GM18861 (cell line): ENCODE data around the gene AGAP1.

Experiments
- ATAC-seq: cut with Tn5 transposase; IDR thresholded peaks from one replicate; pipeline ENCODE4 v1.9.1; 2021; ENCODE audit not compliant: unreplicated experiment

The AGAP1 gene

DNA sequence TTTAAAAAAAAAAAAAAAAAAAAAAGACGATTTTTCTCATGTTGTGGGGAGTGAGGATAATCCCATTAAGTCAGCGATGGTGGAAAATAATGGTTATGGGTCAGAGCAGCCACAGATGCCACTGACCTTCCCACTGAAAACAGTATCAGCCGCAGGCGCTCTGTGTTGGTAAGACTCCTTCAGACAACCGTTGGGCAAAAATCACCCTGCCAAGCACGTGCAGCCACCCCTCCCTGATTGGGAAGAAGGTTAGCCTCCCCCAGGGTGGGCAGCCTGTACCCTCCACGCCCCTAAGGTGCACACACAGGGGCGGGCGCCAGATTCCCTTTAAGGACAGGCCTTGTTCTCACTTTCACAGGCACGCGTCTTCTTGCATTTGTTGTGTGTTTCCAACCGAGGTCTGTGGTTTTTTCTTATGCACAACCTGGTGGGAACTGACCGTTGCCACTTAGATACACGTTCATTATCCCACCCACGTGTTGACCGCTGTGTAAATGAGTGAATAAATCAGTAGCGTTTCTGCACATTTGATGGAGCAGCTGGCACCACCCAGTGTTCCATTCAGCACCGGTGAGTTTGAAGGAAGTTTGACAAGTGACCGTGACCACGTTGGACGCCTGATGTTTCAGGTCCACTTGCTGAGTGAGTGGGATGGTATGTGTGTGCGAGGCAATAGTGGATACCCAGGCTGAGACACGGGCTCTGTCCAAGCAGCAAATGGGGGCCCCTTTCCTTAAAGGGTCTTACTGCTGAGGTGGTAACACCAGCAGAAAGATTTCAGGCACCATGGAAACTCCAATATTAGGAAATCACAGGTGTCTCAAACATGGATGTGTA is 476.6 kb downstream of the AGAP1 start:
- no peak for ATAC-seq

DNA sequence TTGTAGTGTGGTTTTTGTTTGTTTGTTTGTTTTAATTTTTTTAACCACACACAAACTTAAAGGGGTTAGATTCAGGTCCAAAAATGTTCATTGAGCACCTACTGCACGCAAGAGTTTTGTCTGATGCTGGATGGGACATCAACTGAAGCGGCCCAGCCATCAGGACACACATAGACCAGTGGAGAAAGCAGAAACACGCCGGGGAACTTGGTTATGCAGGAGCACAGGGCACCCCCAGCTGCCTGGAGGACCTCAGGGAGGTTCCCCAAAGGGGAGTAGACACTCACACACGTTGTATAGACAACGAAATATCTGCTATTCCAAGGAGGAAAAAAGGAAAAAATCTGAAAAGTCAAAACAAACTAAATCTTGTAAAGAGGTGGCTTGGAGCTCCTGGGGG is 482.7 kb downstream of the AGAP1 start:
- no peak for ATAC-seq

DNA sequence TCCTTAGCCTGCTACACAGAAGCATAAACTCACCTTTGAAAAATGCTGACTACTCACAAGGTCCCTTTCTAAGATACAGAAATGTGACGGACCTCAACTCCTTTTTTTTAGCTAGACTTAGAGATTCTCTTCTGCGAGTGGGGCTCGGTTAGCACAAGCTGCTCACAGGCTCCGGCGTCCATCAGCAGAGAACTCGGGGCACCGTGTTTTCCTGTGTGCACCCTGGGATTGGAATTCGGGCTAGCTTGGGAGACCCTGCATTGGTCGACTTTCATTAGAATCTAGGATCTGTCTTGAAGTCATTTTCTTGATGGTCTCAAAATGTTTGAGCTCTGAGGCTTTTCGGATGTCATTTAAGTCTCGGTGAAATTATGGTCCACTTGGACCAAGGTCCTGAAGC is 483.1 kb downstream of the AGAP1 start:
- no peak for ATAC-seq

DNA sequence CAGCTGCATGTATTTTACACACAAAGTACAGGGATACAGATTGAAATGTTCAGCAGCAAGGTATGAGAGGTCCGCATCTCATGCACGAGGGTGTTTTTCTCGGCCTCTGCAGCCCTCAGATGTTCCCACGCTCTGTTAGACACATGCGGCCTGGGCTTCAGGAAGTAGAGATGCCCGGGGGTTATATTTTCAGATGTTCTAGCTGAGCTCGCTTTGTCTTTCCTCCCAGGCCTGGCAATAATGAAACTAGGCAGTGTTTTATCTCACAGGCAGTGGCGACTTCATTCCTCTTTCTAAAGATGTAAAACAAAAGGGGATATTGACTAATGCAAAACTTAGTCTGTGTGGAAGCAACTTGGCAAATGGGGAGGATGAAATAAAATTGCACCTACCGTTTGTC is 483.6 kb downstream of the AGAP1 start:
- no peak for ATAC-seq

DNA sequence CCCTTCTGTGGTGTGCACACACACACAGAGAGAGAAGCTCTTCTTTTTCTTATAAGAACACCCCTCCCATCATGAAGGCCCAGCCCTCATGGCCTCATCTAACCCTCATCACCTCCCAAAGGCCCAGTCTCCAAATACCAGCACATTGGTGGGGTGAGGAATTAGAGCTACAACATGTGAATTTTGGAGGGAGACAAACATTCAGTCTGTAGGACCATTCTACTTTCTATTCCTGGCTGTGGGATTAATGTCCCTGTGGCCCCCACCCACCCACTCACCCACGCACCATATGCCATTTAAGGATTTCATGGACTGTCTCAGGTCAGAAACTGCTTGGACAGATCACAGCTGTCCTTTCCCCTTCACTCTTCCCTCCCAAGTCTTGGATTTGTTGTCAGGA is 484.2 kb downstream of the AGAP1 start:
- ATAC-seq: no peak

GRCh38 chr2:235979037-235979436 is 485.2 kb downstream of the AGAP1 start:
- ATAC-seq: no peak

DNA sequence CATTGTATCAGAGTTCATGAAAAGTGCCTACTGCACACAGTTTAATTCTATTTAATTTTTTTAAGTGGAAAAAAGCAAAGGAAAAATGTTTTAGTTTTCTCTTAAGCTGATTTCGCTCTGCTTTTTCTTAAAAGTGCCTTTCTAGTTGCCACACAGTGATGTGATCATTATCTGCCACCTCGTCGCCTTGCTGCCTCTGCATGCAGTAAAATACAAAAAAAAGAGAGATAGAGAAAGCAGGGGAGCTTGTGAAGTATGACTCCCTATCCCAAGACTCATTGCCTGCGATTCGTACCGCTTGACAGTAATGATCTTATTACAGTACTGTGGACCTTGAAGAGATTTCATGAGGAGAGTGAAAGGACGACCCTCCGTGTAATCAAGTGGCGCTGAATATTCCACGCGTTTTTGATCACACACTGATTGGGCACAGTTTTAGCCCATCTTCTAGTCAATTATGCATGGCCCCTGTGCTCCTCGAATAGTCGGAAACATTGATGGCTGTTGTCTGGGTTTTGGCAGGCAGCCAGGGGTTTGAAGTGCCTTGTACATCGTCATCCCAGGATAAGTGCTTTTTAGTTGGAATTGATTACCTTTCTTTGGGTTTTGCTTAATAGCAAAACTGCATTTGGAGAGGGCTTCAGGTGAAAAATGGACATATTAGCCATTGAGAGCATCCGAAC is 486.1 kb downstream of the AGAP1 start:
- ATAC-seq: no peak

DNA sequence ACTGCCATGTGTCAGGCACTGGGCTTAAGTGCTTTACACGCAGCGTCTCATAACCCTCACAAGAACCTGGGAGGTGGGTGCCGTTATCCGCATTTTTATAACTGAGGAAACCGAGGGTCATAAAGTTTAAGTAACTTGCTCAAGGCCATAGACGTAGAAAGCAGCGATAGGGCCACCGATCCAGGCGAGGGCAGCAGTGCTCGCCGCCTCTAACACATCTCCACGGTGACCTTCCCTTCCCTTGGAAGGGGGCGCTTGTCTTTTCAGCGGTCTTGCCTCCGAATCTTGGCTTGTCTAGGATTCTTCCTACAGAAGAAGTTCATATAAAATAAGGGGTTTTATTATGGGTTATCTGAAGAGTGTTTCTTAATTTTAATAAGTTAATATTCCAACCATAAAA is 487.8 kb downstream of the AGAP1 start:
- no peak for ATAC-seq

DNA sequence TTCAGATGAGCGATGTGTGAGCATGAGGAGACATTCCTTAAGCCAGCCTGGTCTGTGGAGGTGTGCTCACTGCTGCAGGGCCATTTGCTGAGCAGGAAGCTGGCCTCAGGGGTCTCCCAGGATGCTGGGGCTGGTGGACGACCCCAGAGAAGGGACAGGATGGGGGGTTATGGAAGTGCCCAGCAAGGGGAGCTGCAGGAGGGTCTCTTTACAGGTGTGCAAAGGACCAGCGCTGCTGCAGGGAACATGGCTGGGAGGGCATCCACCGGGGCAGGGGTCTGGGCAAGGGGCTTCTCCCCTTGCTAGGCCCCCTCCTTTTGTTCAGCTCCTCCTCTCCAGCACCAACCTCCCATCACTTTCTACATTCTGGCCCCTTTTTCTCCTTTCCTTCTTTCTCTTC is 489.2 kb downstream of the AGAP1 start:
- ATAC-seq: no peak

GRCh38 chr2:235984552-235984951 is 490.7 kb downstream of the AGAP1 start:
- no peak for ATAC-seq

DNA sequence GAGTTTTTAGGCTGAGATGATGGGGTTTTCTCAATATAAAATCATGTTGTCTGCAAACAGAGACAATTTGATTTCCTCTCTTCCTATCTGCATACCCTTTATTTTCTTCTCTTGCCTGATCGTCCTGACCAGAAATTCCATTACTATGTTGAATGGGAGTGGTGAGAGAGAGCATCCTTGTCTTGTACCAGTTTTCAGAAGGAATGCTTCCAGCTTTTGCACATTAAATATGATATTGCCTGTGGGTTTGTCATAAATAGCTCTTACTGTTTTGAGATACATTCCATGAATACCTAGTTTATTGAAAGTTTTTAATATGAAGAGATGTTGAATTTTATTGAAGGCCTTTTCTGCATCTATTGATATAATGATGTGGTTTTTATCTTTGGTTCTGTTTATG is 492.5 kb downstream of the AGAP1 start:
- no peak for ATAC-seq

GRCh38 chr2:235988271-235989015 is 494.6 kb downstream of the AGAP1 start:
- no peak for ATAC-seq

DNA sequence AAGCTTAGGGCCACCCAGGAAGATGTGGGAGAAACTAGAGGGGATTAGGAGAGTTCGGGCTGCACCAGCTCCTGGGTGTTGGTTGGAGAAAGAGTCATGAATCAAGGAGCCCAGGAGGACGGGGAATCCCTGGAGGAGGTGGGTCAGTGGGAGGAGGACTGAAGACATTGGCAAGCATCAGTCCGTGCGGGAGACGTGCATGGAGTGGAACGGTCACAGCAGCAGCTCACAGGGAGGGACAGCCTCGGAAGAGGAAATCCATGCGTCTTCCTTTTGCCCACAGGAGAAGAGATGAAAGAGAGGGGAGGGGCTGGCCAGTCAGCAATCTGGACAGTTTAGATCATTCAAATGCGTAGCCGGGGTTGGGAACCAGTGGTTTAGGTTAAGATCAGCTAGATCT is 495.7 kb downstream of the AGAP1 start:
- ATAC-seq: no peak

DNA sequence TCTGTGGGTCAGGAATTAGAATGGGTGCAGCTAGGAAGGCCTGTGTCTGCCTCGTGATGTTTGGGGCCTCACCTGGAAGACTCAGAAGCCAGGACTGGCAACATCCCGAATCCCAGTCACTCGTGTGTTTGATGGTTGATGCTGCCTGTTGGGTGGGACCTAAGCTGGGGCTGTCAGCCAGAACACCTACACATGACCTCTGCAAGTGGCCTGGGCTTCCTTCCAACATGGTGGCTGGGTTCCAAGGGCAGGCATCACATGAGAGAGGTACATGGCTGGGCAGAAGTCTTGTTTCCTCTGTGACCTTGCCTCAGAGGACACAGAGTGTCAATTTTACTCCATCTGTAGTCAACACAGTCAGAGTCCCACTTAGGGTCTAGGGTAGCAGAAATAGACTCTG is 496.5 kb downstream of the AGAP1 start:
- ATAC-seq: no peak

DNA sequence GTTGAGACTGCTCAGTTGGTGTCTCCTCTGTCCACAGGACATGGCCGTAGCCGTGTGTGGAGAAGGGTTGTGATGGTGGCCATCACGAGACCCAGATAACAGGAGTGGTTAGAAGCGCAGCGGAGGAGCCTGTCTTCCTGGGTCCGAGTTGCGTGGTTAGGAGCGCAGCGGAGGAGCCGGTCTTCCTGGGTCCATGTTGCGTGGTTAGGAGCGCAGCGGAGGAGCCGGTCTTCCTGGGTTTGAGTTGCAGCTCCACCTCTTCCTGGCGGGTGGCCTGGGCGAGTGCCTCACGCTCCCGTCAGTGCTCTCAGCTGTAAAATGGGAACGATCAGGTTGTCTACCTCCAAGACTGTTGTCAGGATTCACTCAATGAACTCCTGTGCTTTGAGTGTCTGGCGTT is 498.2 kb downstream of the AGAP1 start:
- no peak for ATAC-seq

DNA sequence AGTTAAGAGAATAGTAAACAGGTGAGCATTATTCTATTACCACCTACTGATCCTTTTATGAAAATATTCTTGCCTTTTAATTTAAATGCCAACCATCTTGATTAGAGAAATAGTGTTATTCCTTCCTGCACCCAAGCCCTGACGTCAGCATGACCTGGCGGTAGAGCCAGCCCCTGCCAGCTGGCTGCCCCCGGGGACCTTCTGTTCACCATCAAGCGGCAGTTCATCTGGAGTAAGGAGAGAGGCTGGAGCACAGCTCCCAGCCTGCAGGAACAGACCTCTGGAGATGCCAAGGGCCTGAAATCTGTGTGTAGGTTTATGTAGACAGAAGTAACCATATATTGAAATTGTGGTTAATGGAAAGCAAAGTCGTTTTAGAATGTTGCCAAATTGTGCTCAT is 502.6 kb downstream of the AGAP1 start:
- ATAC-seq: no peak

GRCh38 chr2:235999011-235999410 is 505.2 kb downstream of the AGAP1 start:
- ATAC-seq: no peak

DNA sequence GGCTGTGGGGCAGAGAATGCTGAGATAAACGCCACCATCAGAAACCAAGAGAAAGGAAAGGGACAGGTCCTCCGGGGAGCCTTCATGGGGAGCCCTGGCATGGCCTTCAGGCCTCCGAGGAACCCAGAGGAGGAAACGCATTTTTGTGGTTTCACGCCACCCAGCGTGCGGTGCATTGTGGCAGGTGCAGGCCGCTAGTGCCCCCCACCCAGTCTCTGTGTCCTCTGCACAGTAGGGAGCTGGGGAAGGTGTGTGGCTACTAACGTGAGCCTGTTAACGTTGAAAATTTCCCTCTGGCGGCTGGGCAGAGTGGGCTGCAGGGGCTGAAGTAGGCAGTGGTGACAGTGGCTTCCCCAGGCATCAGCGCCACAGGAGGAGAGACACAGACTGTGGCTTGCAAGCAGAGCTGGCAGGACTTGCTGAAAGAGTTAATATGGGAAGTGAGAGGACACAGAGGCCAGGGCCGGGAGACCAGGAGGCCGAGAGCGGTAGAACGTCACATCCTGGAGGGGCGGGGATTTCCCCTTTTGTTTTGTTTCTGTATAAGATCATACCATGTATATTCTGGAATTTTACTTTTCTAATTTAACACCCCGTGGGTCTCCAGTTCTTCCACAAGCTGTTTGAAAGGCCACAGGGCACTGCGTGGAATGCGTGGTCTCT is 507.5 kb downstream of the AGAP1 start:
- ATAC-seq: no peak

DNA sequence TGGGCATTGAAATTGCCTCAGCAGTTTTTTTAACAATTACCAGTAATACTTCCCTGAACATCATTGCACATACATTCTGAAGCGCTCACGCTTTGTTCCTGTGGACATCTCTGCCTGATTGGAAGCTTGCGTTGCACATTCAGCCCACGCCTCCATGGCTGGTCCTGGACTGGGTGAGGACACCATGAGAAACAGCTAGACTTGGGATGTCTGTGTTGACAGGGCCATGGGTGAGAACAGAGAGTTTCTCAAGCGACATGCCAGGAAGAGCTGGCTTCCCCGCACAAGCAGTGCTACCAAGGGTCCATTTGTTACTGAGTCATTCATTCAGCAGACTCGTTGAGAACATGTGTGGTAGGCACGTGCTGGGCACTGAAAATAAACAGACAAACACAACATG is 508.0 kb downstream of the AGAP1 start:
- ATAC-seq: no peak

GRCh38 chr2:236008006-236008405 is 514.2 kb downstream of the AGAP1 start:
- no peak for ATAC-seq

DNA sequence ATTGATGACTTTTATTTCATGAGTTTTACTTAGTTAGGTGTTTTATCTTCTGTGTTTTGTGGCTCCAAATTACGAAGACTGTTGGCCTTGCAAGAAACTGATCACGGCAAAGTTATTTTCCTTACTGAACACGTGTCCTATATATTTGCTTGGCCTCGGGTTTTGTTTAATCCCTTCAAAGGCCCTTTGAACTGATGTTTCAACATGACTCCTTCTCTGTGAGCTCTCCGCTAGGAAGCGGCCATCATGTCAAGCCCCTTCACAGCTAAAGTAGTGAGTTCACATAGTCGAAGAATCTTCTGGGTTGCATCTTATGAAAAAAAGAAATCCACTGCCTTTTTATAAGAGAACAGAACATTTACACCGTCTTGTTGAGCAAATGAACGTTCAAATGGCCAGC is 515.0 kb downstream of the AGAP1 start:
- ATAC-seq: no peak
